ENCODE results near the gene SNRNP25.

DNA sequence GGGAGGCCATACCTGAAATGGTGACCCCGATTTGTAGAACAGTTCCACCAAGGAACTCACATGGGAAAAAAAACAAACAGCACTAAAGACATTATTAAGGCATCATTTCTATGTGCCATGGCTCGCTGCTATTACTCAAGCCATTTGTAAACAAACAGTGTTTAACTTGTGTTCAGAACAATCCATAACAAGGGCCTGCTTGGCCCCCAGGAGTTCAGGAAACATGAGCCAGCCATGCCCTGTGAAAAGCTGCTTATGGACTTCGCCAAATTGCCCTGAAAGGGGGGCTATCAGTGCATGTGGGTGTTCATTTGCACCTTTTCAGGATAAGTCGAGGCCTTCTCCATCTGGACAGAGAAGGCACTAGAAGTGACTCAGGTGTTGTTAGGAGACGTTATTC, 8.2 kb upstream of the SNRNP25 start:
- TF ChIP-seq, protein P1, sequence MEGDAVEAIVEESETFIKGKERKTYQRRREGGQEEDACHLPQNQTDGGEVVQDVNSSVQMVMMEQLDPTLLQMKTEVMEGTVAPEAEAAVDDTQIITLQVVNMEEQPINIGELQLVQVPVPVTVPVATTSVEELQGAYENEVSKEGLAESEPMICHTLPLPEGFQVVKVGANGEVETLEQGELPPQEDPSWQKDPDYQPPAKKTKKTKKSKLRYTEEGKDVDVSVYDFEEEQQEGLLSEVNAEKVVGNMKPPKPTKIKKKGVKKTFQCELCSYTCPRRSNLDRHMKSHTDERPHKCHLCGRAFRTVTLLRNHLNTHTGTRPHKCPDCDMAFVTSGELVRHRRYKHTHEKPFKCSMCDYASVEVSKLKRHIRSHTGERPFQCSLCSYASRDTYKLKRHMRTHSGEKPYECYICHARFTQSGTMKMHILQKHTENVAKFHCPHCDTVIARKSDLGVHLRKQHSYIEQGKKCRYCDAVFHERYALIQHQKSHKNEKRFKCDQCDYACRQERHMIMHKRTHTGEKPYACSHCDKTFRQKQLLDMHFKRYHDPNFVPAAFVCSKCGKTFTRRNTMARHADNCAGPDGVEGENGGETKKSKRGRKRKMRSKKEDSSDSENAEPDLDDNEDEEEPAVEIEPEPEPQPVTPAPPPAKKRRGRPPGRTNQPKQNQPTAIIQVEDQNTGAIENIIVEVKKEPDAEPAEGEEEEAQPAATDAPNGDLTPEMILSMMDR (IDR thresholded peaks at IDR 0.05) = no peak
- TF ChIP-seq POLR2A (IDR thresholded peaks at IDR 0.05) = no peak
